Measurements from ENCODE around the gene SLC48A1. TPM values are rescaled to one million over a fixed set of nuclear protein-coding genes. Genes with fewer than 3 reads are reported as not detected.

SLC48A1 gene
- polyA plus RNA-seq, 1 donor (not counting 4 experiments of a cell fraction or from before 2014, with no cell fraction given), result 8.1 TPM

GRCh38 chr12:47801904-47802246, 28.8 kb downstream of the SLC48A1 start:
- Histone ChIP-seq H3K79me2 (ENCODE audit: control insufficient read depth, insufficient read depth, low read length) (peaks cover 83% of the 10 kb centered on the region), H3K9ac (ENCODE audit: control insufficient read depth, extremely low read depth, insufficient read depth, low read length) (no peak overlapping the region), H3K9me3 (ENCODE audit: control insufficient read depth, low read depth, low read length) (no peaks in the 10 kb centered on the region), H3K36me3 (ENCODE audit: control insufficient read depth in 2 of 2, extremely low read depth in 1 of 2, insufficient read depth in 2 of 2, low read length in 2 of 2) (peaks cover 38 to 40% of the 10 kb centered on the region in 2 experiments), H3K9me1 (ENCODE audit: control insufficient read depth, extremely low read depth, insufficient read depth, low read length) (peaks cover 2% of the 10 kb centered on the region), H3K27me3 (ENCODE audit: control insufficient read depth, extremely low read depth, insufficient read depth, low read length) (no peaks in the 10 kb centered on the region), H3K27ac (ENCODE audit: control insufficient read depth, insufficient read depth, low read length) (no peak overlapping the region), H3K4me2 (ENCODE audit: control insufficient read depth, extremely low read depth, insufficient read depth, low read depth, low read length) (no peak overlapping the region), H3K4me3 (ENCODE audit: control insufficient read depth in 2 of 3, extremely low read depth in 1 of 3, insufficient read depth in 2 of 3, low read depth in 1 of 3, low read length in 3 of 3) (no peak overlapping the region), H2AFZ (ENCODE audit: control insufficient read depth, low read length) (no peak overlapping the region), H3K4me1 (ENCODE audit: control insufficient read depth, extremely low read depth, insufficient read depth, low read length) (no peaks in the 10 kb centered on the region), H4K20me1 (ENCODE audit: control insufficient read depth, extremely low read depth, insufficient read depth, low read length) (peaks cover 32% of the 10 kb centered on the region)
- no peak for FAIRE-seq
- TF ChIP-seq EZH2 (IDR thresholded peaks at IDR 0.05; ENCODE audit: low read length) (no peak), CTCF (optimal IDR thresholded peaks at IDR 0.05 in 1 of 3, IDR thresholded peaks at IDR 0.05 in 1 of 3, conservative IDR thresholded peaks at IDR 0.05 in 1 of 3; ENCODE audit: extremely low read depth in 1 of 3, insufficient read depth in 2 of 3, low read length in 3 of 3) (no peak)
- no peak for DNase-seq (ENCODE audit: low read depth, low spot score)
- dilution Hi-C loops (cut with MboI; ENCODE audit: extremely low pct_ligation_motif_present, low sequenced_read_pairs), result no loop called here

GRCh38 chr12:47802312-47802711, 29.3 kb downstream of the SLC48A1 start:
- no peak overlapping the region for H3K9ac ChIP-seq (ENCODE audit: control insufficient read depth, extremely low read depth, insufficient read depth, low read length)
- dilution Hi-C loops (cut with MboI; ENCODE audit: extremely low pct_ligation_motif_present, low sequenced_read_pairs), result no loop called here
- FAIRE-seq, result no peak
- H3K9me1 ChIP-seq (ENCODE audit: control insufficient read depth, extremely low read depth, insufficient read depth, low read length), result peaks cover 3% of the 10 kb centered on the region
- peaks cover 34% of the 10 kb centered on the region for H4K20me1 ChIP-seq (ENCODE audit: control insufficient read depth, extremely low read depth, insufficient read depth, low read length)
- TF ChIP-seq EZH2 (IDR thresholded peaks at IDR 0.05; ENCODE audit: low read length) (no peak), CTCF (optimal IDR thresholded peaks at IDR 0.05 in 1 of 3, IDR thresholded peaks at IDR 0.05 in 1 of 3, conservative IDR thresholded peaks at IDR 0.05 in 1 of 3; ENCODE audit: extremely low read depth in 1 of 3, insufficient read depth in 2 of 3, low read length in 3 of 3) (peak; percentile 7 to 28 (median 19))
- no peak overlapping the region for H3K4me2 ChIP-seq (ENCODE audit: control insufficient read depth, extremely low read depth, insufficient read depth, low read depth, low read length)
- H3K4me3 ChIP-seq (ENCODE audit: control insufficient read depth in 2 of 3, extremely low read depth in 1 of 3, insufficient read depth in 2 of 3, low read depth in 1 of 3, low read length in 3 of 3), result no peak overlapping the region
- H3K27me3 ChIP-seq (ENCODE audit: control insufficient read depth, extremely low read depth, insufficient read depth, low read length), result no peaks in the 10 kb centered on the region
- H3K9me3 ChIP-seq (ENCODE audit: control insufficient read depth, low read depth, low read length), result no peaks in the 10 kb centered on the region
- no peak for DNase-seq (ENCODE audit: low read depth, low spot score)
- H3K27ac ChIP-seq (ENCODE audit: control insufficient read depth, insufficient read depth, low read length), result no peak overlapping the region
- H3K4me1 ChIP-seq (ENCODE audit: control insufficient read depth, extremely low read depth, insufficient read depth, low read length), result no peaks in the 10 kb centered on the region
- H3K79me2 ChIP-seq (ENCODE audit: control insufficient read depth, insufficient read depth, low read length), result peaks cover 87% of the 10 kb centered on the region
- H2AFZ ChIP-seq (ENCODE audit: control insufficient read depth, low read length), result no peak overlapping the region
- peaks cover 38% of the 10 kb centered on the region in 2 experiments for H3K36me3 ChIP-seq (ENCODE audit: control insufficient read depth in 2 of 2, extremely low read depth in 1 of 2, insufficient read depth in 2 of 2, low read length in 2 of 2)
